GM12874 (cell line): ENCODE data around the gene NR6A1.

Experiments used
- CTCF ChIP-seq: IDR thresholded peaks from 2 replicates; pipeline ENCODE4 v1.5.1; 2011; ENCODE audit warnings: low read depth, mild to moderate bottlenecking, control low read depth, low read length, moderate library complexity; ENCODE audit not compliant: insufficient read depth

The NR6A1 gene

DNA sequence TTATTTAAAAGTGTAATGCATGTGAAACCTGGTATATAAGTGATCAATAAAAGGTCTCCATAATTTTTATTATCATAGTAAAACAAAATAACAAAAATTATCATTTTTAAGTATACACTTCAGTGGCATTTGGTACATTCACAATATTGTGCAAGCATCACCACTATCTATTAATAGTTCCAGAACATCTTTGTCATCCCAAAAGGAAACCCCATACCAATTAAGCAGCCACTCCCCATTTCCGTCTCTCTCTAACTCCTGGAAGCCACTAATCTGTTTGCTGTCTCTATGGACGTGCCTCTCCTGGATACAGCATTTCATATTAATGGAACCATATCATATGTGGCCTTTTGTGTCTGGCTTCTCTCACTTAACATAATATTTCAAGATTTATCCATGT, 13.4 kb upstream of the NR6A1 start:
- no peak for TF ChIP-seq CTCF

- no peak for TF ChIP-seq CTCF
Measured at GRCh38 chr9:124783830-124784229, 12.7 kb upstream of the NR6A1 start.

DNA sequence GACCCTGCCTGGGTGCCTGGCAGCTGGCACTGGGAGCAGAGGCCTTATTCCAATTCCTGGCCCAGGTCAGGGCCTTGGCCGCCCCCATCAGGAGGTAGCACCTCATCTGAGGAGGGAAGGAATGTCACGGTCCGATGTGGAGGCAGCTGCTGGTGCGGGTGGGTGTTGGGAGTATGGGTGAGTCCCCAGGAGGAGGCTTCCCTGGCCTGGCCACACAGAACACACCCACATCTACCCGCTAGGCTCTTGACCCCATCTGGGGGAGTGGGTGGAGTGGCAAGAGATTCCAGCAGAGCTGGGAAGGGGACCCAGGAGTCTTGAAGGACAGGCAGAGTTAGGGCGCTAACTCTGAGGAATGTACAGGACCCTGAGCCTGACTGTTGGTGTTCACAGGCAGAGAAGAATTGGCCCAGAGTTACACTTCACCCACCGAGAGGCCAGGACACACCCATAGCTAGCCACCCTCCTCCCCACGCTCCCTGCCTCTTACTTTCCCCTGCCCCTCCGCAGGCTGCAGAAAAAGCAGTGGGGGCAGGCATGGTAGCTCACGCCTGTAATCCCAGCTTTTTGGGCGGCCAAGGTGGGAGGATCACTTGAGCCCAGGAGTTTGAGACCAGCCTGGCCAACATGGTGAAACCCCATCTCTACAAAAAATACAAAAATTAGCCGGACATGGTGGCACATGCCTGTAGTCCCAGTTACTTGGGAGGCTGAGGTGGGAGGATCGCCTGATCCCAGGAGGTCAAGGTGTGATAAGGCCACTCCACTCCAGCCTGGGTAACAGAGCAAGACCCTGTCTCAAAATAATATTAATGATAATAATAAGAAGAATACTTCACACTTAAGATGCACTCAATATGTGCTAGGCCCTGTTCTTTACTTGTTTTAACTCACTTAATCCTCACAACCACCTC, 11.8 kb upstream of the NR6A1 start:
- TF ChIP-seq CTCF = no peak

- TF ChIP-seq CTCF = no peak
Measured at GRCh38 chr9:124781967-124782660, 11.0 kb upstream of the NR6A1 start.

- no peak for TF ChIP-seq CTCF
Measured at GRCh38 chr9:124780757-124781151, 9.6 kb upstream of the NR6A1 start.

- TF ChIP-seq CTCF = no peak
Measured at GRCh38 chr9:124780060-124780756, 9.1 kb upstream of the NR6A1 start.
